ENCODE data around the gene TNS1. TPM values are rescaled to one million over a fixed set of nuclear protein-coding genes. Genes with fewer than 3 reads are reported as not detected.

Gene TNS1
- total RNA-seq, 1 experiment from 2014 or later, result 3.4 TPM

GRCh38 chr2:217844696-217845095, 158.1 kb downstream of the TNS1 start:
- Histone ChIP-seq H3T11ph (ENCODE audit: low read length) (no peak overlapping the region), H2BK20ac (ENCODE audit: low read depth, low read length, poor library complexity, severe bottlenecking) (no peak overlapping the region), H4K5ac (ENCODE audit: insufficient read length, low read depth, low read length) (no peak overlapping the region), H3K18ac (ENCODE audit: insufficient read length, low read depth, low read length) (no peak overlapping the region), H4K20me1 (ENCODE audit: control insufficient read depth, insufficient read depth, insufficient read length) (no peaks in the 10 kb centered on the region), H4K8ac (replicated peaks; ENCODE audit: insufficient read length, low read depth, low read length) (no peak overlapping the region), H3K56ac (ENCODE audit: insufficient read length, low read depth, low read length) (no peak overlapping the region), H3K4me2 (ENCODE audit: insufficient read depth, insufficient read length, low read length) (no peak overlapping the region), H3K79me2 (ENCODE audit: insufficient read depth, low read length) (no peaks in the 10 kb centered on the region), H3K9ac (ENCODE audit: extremely low read depth, insufficient read length, low read length) (no peak overlapping the region), H3K4ac (ENCODE audit: low read depth, low read length) (no peak overlapping the region), H2AK5ac (ENCODE audit: insufficient read length, low read length) (no peak overlapping the region), H2AFZ (ENCODE audit: low read length) (no peak overlapping the region), H3K23me2 (ENCODE audit: insufficient read length, low read depth, low read length, poor library complexity, severe bottlenecking) (no peaks in the 10 kb centered on the region), H2BK5ac (ENCODE audit: insufficient read length, low read length) (no peak overlapping the region), H3K23ac (ENCODE audit: insufficient read length, low read depth, low read length) (no peak overlapping the region), H2BK12ac (ENCODE audit: insufficient read length, low read depth, low read length) (no peak overlapping the region), H3K4me1 (ENCODE audit: insufficient read depth, low read length) (no peaks in the 10 kb centered on the region), H4K91ac (ENCODE audit: insufficient read length, low read depth, low read length) (no peak overlapping the region), H3K27ac (ENCODE audit: insufficient read length, low read depth, low read length) (no peak overlapping the region), H2BK15ac (ENCODE audit: low read depth, low read length) (no peak overlapping the region), H3K14ac (ENCODE audit: insufficient read depth, low read length) (no peak overlapping the region), H3K9me3 (ENCODE audit: control insufficient read depth, low read depth, low read length) (peaks cover 12% of the 10 kb centered on the region), H2BK120ac (ENCODE audit: low read depth, low read length, poor library complexity, severe bottlenecking) (no peak overlapping the region), H3K79me1 (ENCODE audit: insufficient read depth, low read depth, low read length, poor library complexity, severe bottlenecking) (no peaks in the 10 kb centered on the region), H3K27me3 (ENCODE audit: insufficient read depth, low read length) (no peaks in the 10 kb centered on the region)
- Mint-ChIP-seq H3K9me3 (no peaks in the 10 kb centered on the region), H3K4me1 (no peaks in the 10 kb centered on the region), H3K36me3 (ENCODE audit: insufficient read depth in 1 of 3, low read depth in 3 of 3) (no peaks in the 10 kb centered on the region; a peak in 1 of 7 replicates), H3K27me3 (ENCODE audit: low read depth) (peaks cover 2% of the 10 kb centered on the region; the same call in 1 of the 2 replicates), H3K4me3 (no peak overlapping the region), H3K27ac (no peak overlapping the region)
- TF ChIP-seq CTCF (conservative IDR thresholded peaks at IDR 0.05), result no peak
- no CpG with 5 or more reads among the region's 1 CpG for WGBS (ENCODE audit: extremely low coverage, insufficient read length, low lambda C conversion rate)
- DNase-seq, result no peak
